Tibial nerve (tissue), 4 donors: ENCODE measurements around the gene GM2A. TPM values are rescaled to one million over a fixed set of nuclear protein-coding genes. Genes with fewer than 3 reads are reported as not detected.

Source experiments
- DNase-seq, 2 donors: peaks; one replicate each; pipeline ENCODE4 v3.0.0-alpha.2; 2019; ENCODE audit warnings: low spot score in 2 of 2
- H3K27ac ChIP-seq, 4 donors: fragments of 200-600 bp; sonication (generic) in 3 of 4; one replicate each; pipeline ENCODE4 v1.5.1; 2017 to 2019; ENCODE audit warnings: mild to moderate bottlenecking in 1 of 4
- H3K27me3 ChIP-seq, 2 donors: fragments of 200-600 bp; sonication (generic) in 1 of 2; one replicate each; pipeline versions ENCODE4 v1.5.1 to v1.6.0; 2017 to 2019
- H3K36me3 ChIP-seq, 3 donors: fragments of 200-600 bp; sonication (generic); one replicate each; pipeline ENCODE4 v1.5.1; 2018 to 2019
- H3K4me1 ChIP-seq, 4 donors: fragments of 200-600 bp; sonication (generic) in 3 of 4; one replicate each; pipeline ENCODE4 v1.5.1; 2017 to 2019
- H3K4me3 ChIP-seq, 4 donors: fragments of 200-600 bp; sonication (generic) in 3 of 4; one replicate each; pipeline ENCODE4 v1.5.1; 2017 to 2019; ENCODE audit warnings: mild to moderate bottlenecking in 1 of 4, moderate library complexity in 1 of 4
- H3K9me3 ChIP-seq, 4 donors: fragments of 200-600 bp; sonication (generic) in 3 of 4; one replicate each; pipeline ENCODE4 v1.5.1; 2017 to 2019
- CTCF ChIP-seq, 5 experiments: fragments of 200-600 bp in 3 of 5; fragments of 450-650 bp in 2 of 5; sonication (generic) in 3 of 5; IDR thresholded peaks; one replicate each; pipeline ENCODE4 v1.5.1; 2016 to 2019; ENCODE audit warnings: antibody characterized with exemption in 5 of 5, mild to moderate bottlenecking in 3 of 5, moderate library complexity in 2 of 5
- EP300 ChIP-seq, 2 donors: sonication (generic); formaldehyde crosslinking; IDR thresholded peaks; one replicate each; pipeline ENCODE4 v1.6.1; 2017; ENCODE audit warnings: antibody characterized with exemption in 2 of 2, mild to moderate bottlenecking in 1 of 2
- POLR2A ChIP-seq, 2 donors: fragments of 450-650 bp; IDR thresholded peaks; one replicate each; pipeline ENCODE4 v1.6.1; 2017; ENCODE audit warnings: antibody characterized with exemption in 2 of 2, mild to moderate bottlenecking in 2 of 2, moderate library complexity in 2 of 2
- WGBS, 2 donors: methylation state at CpG; one replicate each; pipeline ENCODE4 v1.1.5; 2018; 5-methylcytosine and 5-hydroxymethylcytosine counted together
- total RNA-seq, 4 donors: library from RNA; depleted of rRNA; stranded (reverse); fragments of >200 nt; gene quantifications; one replicate each; pipeline ENCODE4 v1.1.0, GENCODE V29; 2016

Gene GM2A
- total RNA-seq, 4 donors from 2014 or later, result 30.3 to 37.5 (median 33.7) TPM

- no peaks in the 10 kb centered on the region for H3K27me3 ChIP-seq
- H3K27ac ChIP-seq, result no peak overlapping the region
- no peak overlapping the region for H3K4me3 ChIP-seq
- H3K4me1 ChIP-seq, result no peaks in the 10 kb centered on the region
- DNase-seq, result no peak
- H3K36me3 ChIP-seq, result no peaks in the 10 kb centered on the region
- no peak for TF ChIP-seq POLR2A (IDR thresholded peaks at IDR 0.05)
- TF ChIP-seq CTCF (IDR thresholded peaks at IDR 0.05), result no peak
- TF ChIP-seq EP300 (IDR thresholded peaks at IDR 0.05), result no peak
- 50 to 52% methylated on average over 4 of the region's 4 CpGs for whole genome bisulfite sequencing, 2 donors
- peaks cover 0 to 3% (median 0%) of the 10 kb centered on the region in 4 donors for H3K9me3 ChIP-seq
Observed at GRCh38 chr5:151293624-151294023, 40.6 kb downstream of the GM2A start.

DNA sequence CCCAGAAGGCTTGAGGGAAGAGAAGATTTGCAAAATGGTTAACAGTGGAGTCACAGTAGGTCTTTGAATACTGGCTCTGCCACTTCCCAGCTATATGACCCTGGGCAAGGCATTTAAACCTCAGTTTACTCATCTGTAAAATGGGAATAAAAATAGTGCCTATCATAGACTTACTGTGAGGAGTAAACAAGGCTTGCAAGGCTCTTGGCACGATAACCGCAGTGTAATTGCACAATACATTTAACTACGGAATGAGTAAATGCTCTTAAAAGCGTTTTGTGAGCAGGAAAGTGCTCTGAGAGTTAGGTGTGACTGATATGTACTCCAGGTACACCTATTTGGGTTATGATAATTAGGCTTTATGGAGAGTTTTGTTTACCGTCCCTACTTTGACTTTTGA lies 42.2 kb downstream of the GM2A start:
- Histone ChIP-seq H3K27me3 (no peaks in the 10 kb centered on the region), H3K27ac (no peak overlapping the region), H3K36me3 (no peaks in the 10 kb centered on the region), H3K4me1 (no peaks in the 10 kb centered on the region), H3K4me3 (no peak overlapping the region), H3K9me3 (peaks cover 0 to 3% (median 0%) of the 10 kb centered on the region in 4 donors)
- TF ChIP-seq CTCF (IDR thresholded peaks at IDR 0.05) (no peak), EP300 (IDR thresholded peaks at IDR 0.05) (no peak), POLR2A (IDR thresholded peaks at IDR 0.05) (no peak)
- no peak for DNase-seq
- 72 to 74% methylated on average over 5 of the region's 5 CpGs for WGBS, 2 donors

GRCh38 chr5:151295791-151296477 lies 42.9 kb downstream of the GM2A start:
- 30 to 37% methylated on average over 7 of the region's 7 CpGs for WGBS, 2 donors
- Histone ChIP-seq H3K27ac (no peak overlapping the region), H3K9me3 (peaks cover 0 to 3% (median 0%) of the 10 kb centered on the region in 4 donors), H3K4me3 (no peak overlapping the region), H3K4me1 (no peaks in the 10 kb centered on the region), H3K27me3 (no peaks in the 10 kb centered on the region), H3K36me3 (no peaks in the 10 kb centered on the region)
- TF ChIP-seq CTCF (IDR thresholded peaks at IDR 0.05) (no peak), EP300 (IDR thresholded peaks at IDR 0.05) (no peak), POLR2A (IDR thresholded peaks at IDR 0.05) (no peak)
- DNase-seq, result no peak

- TF ChIP-seq CTCF (IDR thresholded peaks at IDR 0.05) (no peak), POLR2A (IDR thresholded peaks at IDR 0.05) (no peak)
- no peak for DNase-seq
- Histone ChIP-seq H3K27me3 (no peaks in the 10 kb centered on the region), H3K9me3 (no peaks in the 10 kb centered on the region), H3K27ac (no peak overlapping the region), H3K4me3 (no peak overlapping the region), H3K36me3 (no peaks in the 10 kb centered on the region), H3K4me1 (no peaks in the 10 kb centered on the region)
- WGBS, 2 donors, result 84 to 92% methylated on average over 1 of the region's 1 CpG
Observed at GRCh38 chr5:151296478-151296830, 43.5 kb downstream of the GM2A start.

DNA sequence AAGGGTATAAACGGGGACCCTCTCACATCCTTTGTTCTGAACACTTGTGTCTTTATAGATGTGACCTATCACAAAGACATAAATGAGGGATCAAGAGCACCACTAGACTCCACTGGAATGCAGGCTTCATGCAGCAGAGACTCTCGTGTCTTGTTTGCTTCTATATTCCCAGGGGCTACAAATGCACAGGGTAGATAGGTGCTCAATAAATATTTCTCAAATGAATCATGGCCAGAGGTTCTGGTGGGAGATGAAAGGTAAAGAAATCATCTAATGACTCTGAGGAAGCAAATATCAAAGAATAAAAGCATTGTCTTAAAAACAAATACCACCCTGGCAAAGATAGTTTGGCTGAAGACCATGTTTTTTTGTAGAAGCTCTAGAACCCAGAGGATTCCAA lies 44.0 kb downstream of the GM2A start:
- TF ChIP-seq CTCF (IDR thresholded peaks at IDR 0.05) (no peak), POLR2A (IDR thresholded peaks at IDR 0.05) (no peak), EP300 (IDR thresholded peaks at IDR 0.05) (no peak)
- no peaks in the 10 kb centered on the region for H3K36me3 ChIP-seq
- no peak overlapping the region for H3K4me3 ChIP-seq
- WGBS, 2 donors, result 68 to 72% methylated on average over 2 of the region's 2 CpGs
- H3K27ac ChIP-seq, result no peak overlapping the region
- no peak for DNase-seq
- H3K9me3 ChIP-seq, result no peaks in the 10 kb centered on the region
- H3K4me1 ChIP-seq, result no peaks in the 10 kb centered on the region
- H3K27me3 ChIP-seq, result no peaks in the 10 kb centered on the region
